Activated gamma-delta T cell treated with Interleukin-2 at 50 U/mL for 16 hours (primary cell): ENCODE results near the gene NEXN.
"Not testable (repeated sequence)": the region's sequence is repeated elsewhere in the genome, so short reads cannot be mapped to it uniquely, and the experiment has no call there.

Experiments
- DNase-seq: peaks from one replicate; pipeline ENCODE4 v3.0.0-alpha.2; 2020

NEXN gene

DNA sequence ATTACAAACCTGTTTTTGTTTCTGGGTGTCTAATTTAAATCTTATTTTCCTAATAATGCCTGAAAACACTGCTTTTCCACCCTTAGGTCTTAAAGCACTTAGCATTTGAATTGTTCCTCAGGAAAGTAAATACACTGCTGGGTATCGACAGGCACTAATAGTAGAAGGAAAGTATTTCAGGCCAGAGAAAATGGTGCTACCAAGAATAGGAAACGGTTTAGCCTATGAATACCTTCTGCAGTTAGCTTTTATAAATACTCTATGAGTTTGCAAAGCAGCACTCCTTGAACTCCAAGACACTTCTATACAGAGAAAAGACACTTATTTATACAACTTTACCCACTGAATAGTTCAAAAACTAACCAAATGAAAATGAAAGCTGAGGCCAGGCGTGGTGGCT, 83.7 kb downstream of the NEXN start:
- no peak for DNase-seq

DNA sequence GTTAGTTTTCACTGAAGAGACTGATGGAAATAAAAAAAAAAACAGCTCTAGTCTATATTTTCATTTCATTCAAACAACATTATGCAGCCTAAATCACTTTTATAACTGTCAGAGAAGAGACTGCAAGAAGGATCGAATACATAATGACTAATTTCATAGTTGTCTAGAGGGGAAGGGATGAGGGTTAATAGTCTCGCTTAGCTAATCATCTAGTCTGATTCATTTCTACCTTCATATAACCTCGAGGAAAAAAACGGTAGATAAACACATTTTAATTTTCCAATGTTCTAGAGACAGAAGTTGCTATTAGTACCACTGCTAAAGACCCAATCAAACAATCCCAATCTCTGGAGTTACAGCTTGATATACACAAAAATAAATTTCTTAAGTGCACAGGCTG, 87.0 kb downstream of the NEXN start:
- DNase-seq, result no peak

DNA sequence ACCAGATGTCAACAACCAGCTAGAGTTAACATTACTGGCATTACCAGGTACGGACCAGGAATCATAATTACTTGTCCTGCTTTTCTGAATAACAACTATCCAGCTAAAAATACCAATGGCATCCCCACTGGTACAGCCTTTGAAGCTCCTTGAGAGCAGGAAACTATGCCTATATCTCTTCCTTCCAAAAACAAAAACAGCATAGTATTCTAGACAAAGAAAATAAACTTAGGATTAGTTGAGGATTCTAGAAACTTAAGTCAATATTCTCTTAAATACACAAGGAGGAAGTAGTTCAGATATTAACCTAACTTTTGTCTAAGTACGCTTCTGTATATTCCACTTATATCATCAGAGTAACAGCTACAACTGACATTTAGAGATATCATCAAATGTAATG, 87.5 kb downstream of the NEXN start:
- DNase-seq, result no peak

DNA sequence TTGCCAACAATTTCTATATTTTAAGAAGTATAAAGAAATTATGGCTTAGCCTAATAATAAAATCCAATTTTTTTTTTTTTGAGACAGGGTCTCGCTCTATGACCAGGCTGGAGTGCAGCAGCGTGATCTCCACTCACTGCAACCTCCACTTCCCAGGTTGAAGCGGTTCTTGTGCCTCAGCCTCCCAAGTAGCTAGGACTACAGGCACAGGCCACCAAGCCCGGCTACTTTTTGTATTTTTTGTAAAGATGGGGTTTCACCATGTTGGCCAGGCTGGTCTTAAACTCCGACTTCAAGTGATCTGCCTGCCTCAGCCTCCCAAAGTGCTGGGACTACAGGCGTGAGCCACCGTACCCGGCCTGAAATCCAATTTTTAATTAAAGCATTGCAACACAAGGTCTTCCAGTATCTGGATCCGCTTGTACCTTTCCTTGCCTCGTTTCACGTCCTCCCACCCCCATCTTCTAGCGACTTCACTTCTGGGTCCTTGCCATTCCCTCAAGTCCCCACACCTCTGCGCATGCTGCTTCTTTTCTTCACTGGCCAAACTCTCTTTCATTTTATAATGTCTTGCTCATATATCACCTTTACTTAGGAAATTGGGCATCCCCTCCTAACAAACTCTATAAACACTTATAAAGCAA, 88.1 kb downstream of the NEXN start:
- DNase-seq, result no peak

DNA sequence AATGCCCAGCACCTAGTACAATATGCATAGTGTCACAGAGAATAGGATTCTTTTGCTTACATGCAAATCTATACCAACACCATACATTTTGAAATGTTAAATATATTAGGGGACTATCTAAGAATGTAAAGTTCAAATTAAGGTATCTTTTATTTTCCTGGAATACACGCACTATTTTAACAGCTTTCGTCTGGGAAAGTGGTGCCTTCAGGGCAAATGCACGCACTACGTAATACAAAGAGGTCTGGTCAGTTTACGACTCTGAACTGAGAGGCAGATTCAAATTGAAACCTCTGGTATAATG, 89.5 kb downstream of the NEXN start:
- no peak for DNase-seq

DNA sequence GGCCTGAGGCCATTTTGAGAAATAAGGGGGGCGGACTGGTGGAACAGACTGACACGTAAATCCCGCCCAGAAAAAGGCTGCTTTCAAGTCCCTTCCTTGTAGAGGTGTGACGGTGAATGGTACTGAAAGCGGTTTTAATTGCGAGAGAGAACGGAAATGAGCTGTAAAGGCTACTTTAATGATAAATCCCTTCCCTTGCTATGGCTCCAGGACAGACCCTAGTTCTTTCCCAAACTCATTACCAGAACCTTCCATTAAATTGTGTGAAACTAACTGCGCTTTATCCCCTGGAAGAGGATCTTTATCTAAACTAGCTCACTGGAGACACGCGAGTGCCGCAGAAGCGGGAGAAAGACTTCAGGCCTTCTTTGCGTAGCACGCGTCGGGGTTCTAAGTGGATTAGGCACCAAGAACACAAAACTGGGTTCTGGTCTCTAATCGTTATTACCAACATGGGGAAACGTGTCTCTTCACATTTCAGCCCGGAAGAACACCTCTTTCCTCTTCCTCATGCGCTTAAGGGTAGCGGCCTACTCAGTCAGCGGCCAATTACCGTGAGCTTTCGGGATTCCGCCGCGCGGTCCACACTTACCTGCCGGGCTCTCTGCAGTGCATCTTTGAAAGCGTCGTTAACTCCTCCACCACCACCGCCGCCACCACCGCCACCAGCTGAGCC, 90.0 kb downstream of the NEXN start:
- DNase-seq, result peak; percentile 73

DNA sequence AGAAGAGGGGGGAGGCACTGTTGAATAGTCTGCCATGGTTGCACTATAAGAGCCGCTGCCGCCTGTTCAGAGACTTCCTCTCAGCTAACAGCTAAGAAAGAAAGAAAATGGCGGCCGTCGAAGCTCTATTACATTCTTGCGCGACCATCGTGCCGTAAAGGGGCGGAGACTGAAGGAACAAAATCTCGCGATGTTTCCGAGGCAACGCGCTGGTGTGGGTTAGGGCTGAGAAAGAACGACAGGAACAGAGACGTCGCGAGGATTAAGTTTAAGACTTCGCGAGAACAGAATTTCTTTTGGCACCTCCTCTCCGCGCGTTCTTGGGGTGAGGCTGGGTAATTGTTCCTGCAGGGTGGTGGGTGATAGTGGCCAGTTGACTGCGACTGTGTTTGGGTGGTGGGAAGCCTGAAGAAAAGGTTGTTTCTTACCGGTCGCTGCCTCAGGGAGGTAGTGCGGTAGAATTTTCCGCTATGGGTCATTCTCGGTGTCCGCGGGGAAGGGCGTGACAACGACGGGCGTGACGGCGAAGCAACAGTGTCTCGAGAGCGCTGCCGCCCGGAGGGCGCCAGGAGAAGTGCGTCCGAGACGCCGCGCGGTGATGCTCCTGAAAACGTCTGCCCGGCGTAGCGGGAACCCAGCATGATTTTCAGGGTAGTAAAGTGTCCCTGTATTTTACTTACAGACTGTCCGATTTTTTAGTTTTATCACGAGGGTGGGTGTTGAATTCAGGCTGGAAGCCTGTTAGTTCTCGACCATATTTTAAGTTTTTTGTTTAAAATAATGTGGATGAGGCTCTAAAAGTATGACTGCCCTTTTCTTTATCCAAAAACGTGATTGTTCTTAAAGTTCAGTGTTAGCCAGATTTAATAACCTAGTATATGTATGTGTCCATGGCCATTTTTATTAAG, 90.8 kb downstream of the NEXN start, which contains the start of gene FUBP1:
Gene FUBP1 (minus strand): TSS at position 104 of the 908 bp plus-strand sequence. CDS start 68 bp downstream, at position 36.
- DNase-seq, result peak; percentile 93

DNA sequence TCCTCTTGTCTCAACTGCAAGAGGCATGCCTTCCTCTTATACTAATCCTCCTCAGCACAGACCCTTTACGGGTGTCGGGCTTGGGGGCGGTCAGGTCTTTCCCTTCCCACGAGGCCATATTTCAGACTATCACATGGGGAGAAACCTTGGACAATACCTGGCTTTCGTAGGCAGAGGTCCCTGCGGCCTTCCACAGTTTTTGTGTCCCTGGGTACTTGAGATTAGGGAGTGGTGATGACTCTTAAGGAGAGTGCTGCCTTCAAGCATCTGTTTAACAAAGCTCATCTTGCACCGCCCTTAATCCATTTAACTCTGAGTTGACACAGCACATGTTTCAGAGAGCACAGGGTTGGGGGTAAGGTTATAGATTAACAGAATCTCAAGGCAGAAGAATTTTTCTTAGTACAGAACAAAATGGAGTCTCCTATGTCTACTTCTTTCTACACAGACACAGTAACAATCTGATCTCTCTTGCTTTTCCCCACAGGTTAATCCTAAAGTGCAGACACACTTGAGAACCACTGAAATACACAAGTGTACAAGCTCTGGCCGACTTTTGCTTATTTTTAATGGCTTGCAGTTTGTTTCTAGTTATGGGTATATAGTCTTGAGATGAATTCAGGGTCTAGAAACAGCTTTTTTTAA, 95.0 kb downstream of the NEXN start:
- not testable (repeated sequence) for DNase-seq

DNA sequence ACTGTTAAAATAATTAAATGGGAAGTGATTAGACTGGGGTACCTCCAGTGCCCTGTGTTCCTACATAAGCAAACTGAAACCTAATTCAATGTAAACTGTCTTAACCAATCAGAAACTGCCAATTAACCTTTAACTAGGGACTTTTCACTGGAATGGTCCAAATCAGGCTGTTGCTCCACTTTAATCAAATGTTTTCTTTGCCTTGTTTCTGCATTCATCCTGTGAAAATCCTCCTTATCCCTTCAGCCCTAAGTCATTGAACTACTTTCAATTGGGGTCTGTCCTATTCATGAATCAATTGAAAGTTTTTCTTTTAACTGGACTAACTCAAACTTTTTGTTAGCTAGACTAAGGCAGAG, 95.6 kb downstream of the NEXN start:
- DNase-seq, result no peak

DNA sequence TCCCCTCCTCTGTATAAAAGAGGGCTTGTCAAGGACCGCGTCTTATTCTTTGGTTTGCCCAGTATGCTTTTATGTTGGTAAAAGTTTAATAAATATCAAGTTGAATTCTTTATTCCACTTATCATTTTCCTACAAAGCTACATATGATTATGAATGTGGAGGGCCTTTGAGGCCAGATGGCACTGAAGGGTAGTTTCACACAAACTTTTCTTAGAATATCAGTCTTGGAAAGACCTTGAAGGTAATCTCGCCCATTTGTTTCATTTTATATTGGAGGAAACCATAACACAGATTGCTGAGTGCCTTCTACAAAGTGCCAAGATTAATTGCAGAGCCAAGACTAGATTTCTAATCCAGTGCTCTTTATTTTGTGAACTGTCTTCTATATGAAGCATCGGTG, 96.2 kb downstream of the NEXN start:
- DNase-seq, result no peak

DNA sequence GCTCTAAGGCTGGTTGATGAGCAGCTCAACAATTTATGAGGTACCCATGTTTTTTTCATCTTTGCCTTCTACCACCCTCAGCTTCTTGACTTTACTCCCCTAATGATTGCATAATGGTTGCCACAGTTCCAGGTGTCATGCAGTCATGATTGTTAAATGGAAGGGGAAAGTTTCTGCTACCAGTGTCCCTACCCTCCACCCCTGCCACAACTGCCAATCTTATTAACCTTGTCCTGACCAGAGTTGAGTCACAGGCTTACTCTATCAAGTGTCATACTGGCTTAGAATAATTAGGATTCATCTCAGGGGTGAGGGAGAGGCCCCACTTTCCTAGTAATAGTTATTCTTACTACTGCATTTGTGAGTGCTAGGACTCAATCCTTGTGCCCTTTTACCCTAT, 98.4 kb downstream of the NEXN start:
- no peak for DNase-seq

DNA sequence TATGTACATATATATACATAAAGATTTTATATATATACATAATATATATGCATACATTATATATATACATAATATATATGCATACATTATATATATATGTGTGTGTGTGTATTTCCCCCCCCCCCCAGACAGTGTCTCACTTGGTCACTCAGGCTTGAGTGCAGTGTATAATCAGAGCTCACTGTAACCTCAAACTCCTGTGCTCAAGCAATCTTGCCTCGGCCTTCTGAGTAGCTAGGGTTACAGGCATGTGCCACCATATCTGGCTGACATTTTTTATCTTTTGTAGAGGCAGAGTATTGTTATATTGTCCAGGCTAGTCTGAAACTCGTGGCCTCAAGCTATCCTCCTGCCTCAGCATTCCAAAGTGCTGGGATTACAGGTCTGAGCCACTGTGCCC, 99.5 kb downstream of the NEXN start:
- DNase-seq, result no peak

DNA sequence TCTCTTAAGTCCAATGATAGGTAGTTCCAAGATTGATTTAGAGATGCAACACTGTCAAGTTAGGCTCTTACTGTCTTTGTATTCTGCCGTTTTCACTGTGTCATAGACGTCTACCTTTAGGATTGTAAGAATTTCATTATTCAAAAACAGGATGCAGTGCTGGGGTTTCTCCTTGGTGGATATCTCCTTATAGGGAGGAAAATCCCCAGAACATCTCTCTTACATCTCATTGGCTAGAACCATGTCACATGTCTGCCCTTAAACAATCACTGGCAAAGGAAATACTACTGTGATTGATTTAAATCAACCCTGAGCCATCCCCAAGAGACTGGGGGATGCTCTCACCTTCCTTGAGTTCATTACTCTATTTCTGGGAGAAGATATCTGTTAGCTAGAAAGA, 101.3 kb downstream of the NEXN start:
- DNase-seq, result no peak

DNA sequence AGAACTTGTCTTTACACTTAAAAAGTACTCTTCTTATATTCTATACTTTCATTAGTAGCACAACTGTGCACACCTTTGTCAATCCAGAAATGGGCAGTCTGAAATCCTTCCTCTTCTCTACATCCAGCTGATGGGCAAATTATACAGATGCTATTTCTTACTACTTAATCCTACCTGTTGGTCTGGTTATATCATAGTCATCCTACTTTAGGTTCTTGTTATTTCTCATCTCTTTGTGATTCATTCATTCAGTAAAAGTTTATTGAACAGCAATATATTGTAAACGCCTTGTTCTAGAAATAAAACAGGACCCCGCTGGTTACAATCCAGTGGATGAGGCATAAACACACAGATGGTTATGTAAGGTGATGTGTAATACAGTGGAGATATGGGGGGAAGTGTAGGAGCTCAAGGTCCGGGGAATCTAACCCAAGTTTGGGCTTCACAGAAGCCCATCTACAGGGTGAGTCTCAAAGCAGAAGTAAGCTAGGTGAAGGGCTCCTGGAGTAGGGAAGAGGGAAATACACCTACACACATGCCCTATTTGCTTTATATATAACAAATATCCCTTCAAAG, 102.3 kb downstream of the NEXN start:
- no peak for DNase-seq

DNA sequence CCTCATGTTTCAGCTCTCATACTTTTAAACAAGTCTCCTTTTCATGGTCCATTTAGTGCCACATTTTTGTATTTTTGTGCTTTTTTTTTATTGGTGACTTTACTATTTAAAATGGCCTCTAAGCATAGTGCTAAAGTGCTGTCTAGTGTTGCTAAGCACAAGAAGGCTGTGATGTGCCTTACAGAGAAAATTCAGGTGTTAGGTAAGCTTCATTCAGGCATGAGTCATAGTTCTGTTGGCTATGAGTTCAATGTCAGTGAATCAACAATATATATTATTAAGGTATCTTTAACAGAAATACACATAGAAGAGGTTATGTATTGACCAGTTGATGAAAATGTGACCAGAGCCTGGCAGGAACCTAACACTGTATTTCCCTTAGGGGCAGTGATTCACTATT, 103.2 kb downstream of the NEXN start:
- no peak for DNase-seq
